Measurements from ENCODE around the gene JARID2.

GRCh38 chr6:15366879-15367278, 121.0 kb downstream of the JARID2 start:
- TF ChIP-seq CTCF (IDR thresholded peaks at IDR 0.05) (no peak), EZH2 (IDR thresholded peaks at IDR 0.05) (no peak)
